HepG2 (cell line): Measurements from ENCODE around the gene CPSF6. TPM values are rescaled to one million over a fixed set of nuclear protein-coding genes. Genes with fewer than 3 reads are reported as not detected.

Source experiments
- CREB1 ChIP-seq, 2 experiments: fragments of 450-650 bp in 1 of 2; IDR thresholded peaks; 2 replicates each; pipeline ENCODE4 v1.6.1; 2016 to 2017; ENCODE audit warnings: control low read depth in 1 of 2, mild to moderate bottlenecking in 1 of 2, missing compliant biosample characterization in 1 of 2, missing genetic modification characterization in 1 of 2
- EED ChIP-seq: sonication (generic); formaldehyde crosslinking; IDR thresholded peaks from 2 replicates; pipeline ENCODE4 v1.5.0; 2020; ENCODE audit warnings: mild to moderate bottlenecking, missing genetic modification reagents
- MZF1 ChIP-seq: sonication (generic); formaldehyde crosslinking; IDR thresholded peaks from 2 replicates; pipeline ENCODE4 v1.8.1; 2023; ENCODE audit warnings: mild to moderate bottlenecking, missing genetic modification reagents, borderline replicate concordance
- SALL2 ChIP-seq: sonication (generic); formaldehyde crosslinking; IDR thresholded peaks from 2 replicates; pipeline ENCODE4 v1.8.1; 2023; ENCODE audit warnings: mild to moderate bottlenecking, missing genetic modification reagents, inconsistent platforms
- YEATS4 ChIP-seq: sonication (generic); formaldehyde crosslinking; IDR thresholded peaks from 2 replicates; pipeline ENCODE4 v1.4.0; 2020; ENCODE audit warnings: missing genetic modification reagents, borderline replicate concordance
- ZNF564 ChIP-seq: sonication (generic); formaldehyde crosslinking; IDR thresholded peaks from 2 replicates; pipeline ENCODE4 v1.8.1; 2023; ENCODE audit warnings: mild to moderate bottlenecking, missing genetic modification reagents
- ZNF713 ChIP-seq: sonication (generic); formaldehyde crosslinking; IDR thresholded peaks from 2 replicates; pipeline ENCODE4 v1.4.0; 2020; ENCODE audit warnings: mild to moderate bottlenecking, missing genetic modification reagents
- polyA plus RNA-seq, 8 experiments: library from polyadenylated mRNA; depleted of rRNA in 3 of 8; stranded (reverse) in 7 of 8; unstranded in 1 of 8; fragments of >200 nt; fragmentation: Illumina TruSeq in 4 of 8; extraction: Trizol in 4 of 8; gene quantifications; 2 replicates each; pipeline versions ENCODE4 v1.2.1 to v1.2.3, GENCODE V29; 2011 to 2016; ENCODE audit warnings: low read depth in 4 of 8, missing spikeins in 1 of 8, mixed read lengths in 1 of 8; ENCODE audit not compliant: insufficient read depth in 1 of 8
- total RNA-seq, 5 experiments: library from RNA; depleted of rRNA; stranded (reverse); fragments of >200 nt; fragmentation: Illumina TruSeq; extraction: Trizol; gene quantifications; 2 replicates each; pipeline ENCODE4 v1.2.3, GENCODE V29; 2016; ENCODE audit warnings: low read depth in 1 of 5
- TF ChIP-seq, protein P1 (sequence below): sonication (generic); formaldehyde crosslinking; IDR thresholded peaks from 2 replicates; pipeline ENCODE4 v1.4.0; 2020; ENCODE audit warnings: missing genetic modification reagents, borderline replicate concordance
- TF ChIP-seq, protein P2 (sequence below): sonication (generic); formaldehyde crosslinking; IDR thresholded peaks from 2 replicates; pipeline ENCODE4 v1.4.0; 2020; ENCODE audit warnings: missing genetic modification reagents
- TF ChIP-seq, protein P3 (sequence below): conservative IDR thresholded peaks from 2 replicates; pipeline ENCODE4 v1.6.1; 2018; ENCODE audit warnings: missing genetic modification reagents
- TF ChIP-seq, protein P4 (sequence below): IDR thresholded peaks from 2 replicates; pipeline ENCODE4 v1.6.1; 2016; ENCODE audit warnings: low read depth, borderline replicate concordance
- TF ChIP-seq, protein P5 (sequence below), 2 experiments: fragments of 450-650 bp in 1 of 2; sonication (generic) in 1 of 2; formaldehyde crosslinking; IDR thresholded peaks; 2 replicates each; pipeline versions ENCODE4 v1.5.0 to v1.8.0; 2020 to 2022; ENCODE audit warnings: mild to moderate bottlenecking in 1 of 2, missing genetic modification reagents in 1 of 2

The CPSF6 gene
- total and polyA plus RNA-seq, 2 of the 13 experiments (the other 11 are each of a cell fraction or from before 2014, with no cell fraction given) = 41.8 to 71.0 TPM

DNA sequence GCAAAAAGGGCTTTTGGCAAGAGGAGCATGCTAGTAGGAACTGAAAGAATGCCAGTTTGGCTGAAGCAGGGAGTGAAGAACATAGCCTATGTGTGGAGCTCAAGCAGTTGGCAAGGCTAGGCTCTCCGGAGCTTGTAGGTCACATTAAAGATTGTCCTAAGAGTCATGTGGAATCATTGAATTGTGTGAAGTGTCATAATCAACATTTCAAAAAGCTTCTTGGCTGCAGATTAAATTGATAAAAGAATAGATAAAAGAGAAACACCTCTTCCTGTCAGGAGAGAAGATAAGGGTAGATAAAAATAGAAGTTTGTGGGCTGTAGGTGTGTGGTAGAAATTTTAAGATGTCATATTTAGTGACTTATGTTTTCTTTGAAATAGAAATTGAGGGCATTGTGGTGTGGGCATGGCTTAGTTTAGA lies 36.1 kb downstream of the CPSF6 start (continued):
- TF ChIP-seq, protein P1, sequence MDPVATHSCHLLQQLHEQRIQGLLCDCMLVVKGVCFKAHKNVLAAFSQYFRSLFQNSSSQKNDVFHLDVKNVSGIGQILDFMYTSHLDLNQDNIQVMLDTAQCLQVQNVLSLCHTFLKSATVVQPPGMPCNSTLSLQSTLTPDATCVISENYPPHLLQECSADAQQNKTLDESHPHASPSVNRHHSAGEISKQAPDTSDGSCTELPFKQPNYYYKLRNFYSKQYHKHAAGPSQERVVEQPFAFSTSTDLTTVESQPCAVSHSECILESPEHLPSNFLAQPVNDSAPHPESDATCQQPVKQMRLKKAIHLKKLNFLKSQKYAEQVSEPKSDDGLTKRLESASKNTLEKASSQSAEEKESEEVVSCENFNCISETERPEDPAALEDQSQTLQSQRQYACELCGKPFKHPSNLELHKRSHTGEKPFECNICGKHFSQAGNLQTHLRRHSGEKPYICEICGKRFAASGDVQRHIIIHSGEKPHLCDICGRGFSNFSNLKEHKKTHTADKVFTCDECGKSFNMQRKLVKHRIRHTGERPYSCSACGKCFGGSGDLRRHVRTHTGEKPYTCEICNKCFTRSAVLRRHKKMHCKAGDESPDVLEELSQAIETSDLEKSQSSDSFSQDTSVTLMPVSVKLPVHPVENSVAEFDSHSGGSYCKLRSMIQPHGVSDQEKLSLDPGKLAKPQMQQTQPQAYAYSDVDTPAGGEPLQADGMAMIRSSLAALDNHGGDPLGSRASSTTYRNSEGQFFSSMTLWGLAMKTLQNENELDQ (CRISPR knock-in tag) = no peak
- TF ChIP-seq EED (no peak), ZNF713 (CRISPR knock-in tag) (no peak), CREB1 (IDR thresholded peaks at IDR 0.05) (no peak), CREB1 (CRISPR knock-in tag; IDR thresholded peaks at IDR 0.05) (no peak), ZNF564 (no peak), MZF1 (CRISPR knock-in tag) (no peak), SALL2 (CRISPR knock-in tag) (no peak), YEATS4 (CRISPR knock-in tag) (no peak)
- TF ChIP-seq, protein P2, sequence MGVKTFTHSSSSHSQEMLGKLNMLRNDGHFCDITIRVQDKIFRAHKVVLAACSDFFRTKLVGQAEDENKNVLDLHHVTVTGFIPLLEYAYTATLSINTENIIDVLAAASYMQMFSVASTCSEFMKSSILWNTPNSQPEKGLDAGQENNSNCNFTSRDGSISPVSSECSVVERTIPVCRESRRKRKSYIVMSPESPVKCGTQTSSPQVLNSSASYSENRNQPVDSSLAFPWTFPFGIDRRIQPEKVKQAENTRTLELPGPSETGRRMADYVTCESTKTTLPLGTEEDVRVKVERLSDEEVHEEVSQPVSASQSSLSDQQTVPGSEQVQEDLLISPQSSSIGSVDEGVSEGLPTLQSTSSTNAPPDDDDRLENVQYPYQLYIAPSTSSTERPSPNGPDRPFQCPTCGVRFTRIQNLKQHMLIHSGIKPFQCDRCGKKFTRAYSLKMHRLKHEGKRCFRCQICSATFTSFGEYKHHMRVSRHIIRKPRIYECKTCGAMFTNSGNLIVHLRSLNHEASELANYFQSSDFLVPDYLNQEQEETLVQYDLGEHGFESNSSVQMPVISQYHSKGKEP = no peak
- TF ChIP-seq, protein P3, sequence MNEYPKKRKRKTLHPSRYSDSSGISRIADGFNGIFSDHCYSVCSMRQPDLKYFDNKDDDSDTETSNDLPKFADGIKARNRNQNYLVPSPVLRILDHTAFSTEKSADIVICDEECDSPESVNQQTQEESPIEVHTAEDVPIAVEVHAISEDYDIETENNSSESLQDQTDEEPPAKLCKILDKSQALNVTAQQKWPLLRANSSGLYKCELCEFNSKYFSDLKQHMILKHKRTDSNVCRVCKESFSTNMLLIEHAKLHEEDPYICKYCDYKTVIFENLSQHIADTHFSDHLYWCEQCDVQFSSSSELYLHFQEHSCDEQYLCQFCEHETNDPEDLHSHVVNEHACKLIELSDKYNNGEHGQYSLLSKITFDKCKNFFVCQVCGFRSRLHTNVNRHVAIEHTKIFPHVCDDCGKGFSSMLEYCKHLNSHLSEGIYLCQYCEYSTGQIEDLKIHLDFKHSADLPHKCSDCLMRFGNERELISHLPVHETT (CRISPR knock-in tag) = no peak
- TF ChIP-seq, protein P4, sequence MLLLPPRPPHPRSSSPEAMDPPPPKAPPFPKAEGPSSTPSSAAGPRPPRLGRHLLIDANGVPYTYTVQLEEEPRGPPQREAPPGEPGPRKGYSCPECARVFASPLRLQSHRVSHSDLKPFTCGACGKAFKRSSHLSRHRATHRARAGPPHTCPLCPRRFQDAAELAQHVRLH (CRISPR knock-in tag) = no peak
- TF ChIP-seq, protein P5, sequence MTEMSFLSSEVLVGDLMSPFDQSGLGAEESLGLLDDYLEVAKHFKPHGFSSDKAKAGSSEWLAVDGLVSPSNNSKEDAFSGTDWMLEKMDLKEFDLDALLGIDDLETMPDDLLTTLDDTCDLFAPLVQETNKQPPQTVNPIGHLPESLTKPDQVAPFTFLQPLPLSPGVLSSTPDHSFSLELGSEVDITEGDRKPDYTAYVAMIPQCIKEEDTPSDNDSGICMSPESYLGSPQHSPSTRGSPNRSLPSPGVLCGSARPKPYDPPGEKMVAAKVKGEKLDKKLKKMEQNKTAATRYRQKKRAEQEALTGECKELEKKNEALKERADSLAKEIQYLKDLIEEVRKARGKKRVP (CRISPR knock-in tag; IDR thresholded peaks at IDR 0.05) = no peak
